ENCODE data around the gene SLC26A1.
"Not testable (repeated sequence)": the region's sequence is repeated elsewhere in the genome, so short reads cannot be mapped to it uniquely, and the experiment has no call there.

Gene SLC26A1

GRCh38 chr4:952881-953573 lies 40.2 kb downstream of the SLC26A1 start:
- DNase-seq: no peak

GRCh38 chr4:951594-952468 lies 41.4 kb downstream of the SLC26A1 start:
- DNase-seq: no peak

GRCh38 chr4:951186-951585 lies 42.0 kb downstream of the SLC26A1 start:
- no peak for DNase-seq

GRCh38 chr4:950136-951020 lies 42.8 kb downstream of the SLC26A1 start:
- DNase-seq: no peak

- DNase-seq: no peak
Measured at GRCh38 chr4:949656-950055, 43.5 kb downstream of the SLC26A1 start.

GRCh38 chr4:948936-949300 lies 44.3 kb downstream of the SLC26A1 start:
- no peak for DNase-seq

GRCh38 chr4:948101-948935 lies 44.9 kb downstream of the SLC26A1 start:
- no peak for DNase-seq

GRCh38 chr4:947491-947971 lies 45.7 kb downstream of the SLC26A1 start:
- DNase-seq: no peak

- DNase-seq: no peak
Measured at GRCh38 chr4:946517-947471, 46.4 kb downstream of the SLC26A1 start.

GRCh38 chr4:946103-946450 lies 47.1 kb downstream of the SLC26A1 start:
- DNase-seq: no peak

GRCh38 chr4:945274-946102 lies 47.7 kb downstream of the SLC26A1 start:
- DNase-seq: no peak

- DNase-seq: not testable (repeated sequence)
Measured at GRCh38 chr4:939508-939907, 53.7 kb downstream of the SLC26A1 start.
